ENCODE results near the gene ARHGEF18. TPM values are rescaled to one million over a fixed set of nuclear protein-coding genes. Genes with fewer than 3 reads are reported as not detected.

The ARHGEF18 gene
- total RNA-seq, 1 experiment from 2014 or later: 38.3 TPM

DNA sequence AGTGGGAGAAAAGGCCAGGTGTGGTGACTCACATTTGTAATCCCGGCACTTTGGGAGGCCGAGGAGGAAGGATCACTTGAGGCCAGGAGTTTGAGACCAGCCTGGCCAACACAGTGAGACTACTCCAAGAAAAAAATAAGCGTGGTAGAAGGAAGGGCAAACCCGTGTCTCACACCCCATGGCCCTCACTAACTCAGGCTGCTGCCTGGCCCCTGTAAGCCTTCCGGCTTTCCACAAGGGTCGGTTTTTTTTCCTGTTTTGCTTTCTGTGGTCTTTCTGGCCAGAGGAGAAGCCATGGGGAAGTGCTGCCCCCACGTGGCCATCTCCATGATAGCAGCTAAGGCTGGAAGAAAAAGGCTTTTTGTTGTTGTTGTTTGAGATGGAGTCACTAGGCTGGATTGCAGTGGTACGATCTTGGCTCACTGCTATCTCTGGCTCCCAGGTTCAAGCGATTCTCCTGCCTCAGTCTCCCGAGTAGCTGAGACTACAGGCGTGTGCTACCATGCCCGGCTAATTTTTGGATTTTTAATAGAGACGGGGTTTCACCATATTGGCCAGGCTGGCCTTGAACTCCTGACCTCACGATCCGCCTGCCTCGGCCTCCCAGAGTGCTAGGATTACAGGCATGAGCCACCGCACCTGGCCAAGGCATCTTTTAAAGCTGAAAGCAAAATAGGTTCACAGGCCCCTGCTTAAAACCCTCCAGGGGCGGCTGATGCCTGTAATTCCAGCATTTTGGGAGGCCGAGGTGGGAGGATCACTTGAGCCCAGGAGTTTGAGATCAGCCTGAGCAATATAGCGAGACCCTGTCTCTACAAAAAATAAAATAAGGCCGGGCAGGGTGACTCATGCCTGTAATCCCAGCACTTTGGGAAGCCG is 7.5 kb upstream of the ARHGEF18 start:
- Mint-ChIP-seq H3K9me3 (no peaks in the 10 kb centered on the region; a peak in 1 of 5 replicates), H3K27ac (peak overlapping the region in 1 of 3 experiments; percentile 65; a peak in 2 of 7 replicates), H3K27me3 (ENCODE audit: low read depth) (peaks cover 2% of the 10 kb centered on the region; the same call in 1 of the 2 replicates), H3K36me3 (ENCODE audit: insufficient read depth in 1 of 3, low read depth in 3 of 3) (no peaks in the 10 kb centered on the region), H3K4me3 (no peak overlapping the region; a peak in 1 of 5 replicates), H3K4me1 (peaks cover 3% of the 10 kb centered on the region in 2 experiments; a peak in 3 of 4 replicates)
- H3K27me3 ChIP-seq (ENCODE audit: insufficient read depth, low read length): no peaks in the 10 kb centered on the region
- no peak overlapping the region for H2BK15ac ChIP-seq (ENCODE audit: low read depth, low read length)
- H3K4me2 ChIP-seq (ENCODE audit: insufficient read depth, insufficient read length, low read length): no peak overlapping the region
- TF ChIP-seq, protein P1, sequence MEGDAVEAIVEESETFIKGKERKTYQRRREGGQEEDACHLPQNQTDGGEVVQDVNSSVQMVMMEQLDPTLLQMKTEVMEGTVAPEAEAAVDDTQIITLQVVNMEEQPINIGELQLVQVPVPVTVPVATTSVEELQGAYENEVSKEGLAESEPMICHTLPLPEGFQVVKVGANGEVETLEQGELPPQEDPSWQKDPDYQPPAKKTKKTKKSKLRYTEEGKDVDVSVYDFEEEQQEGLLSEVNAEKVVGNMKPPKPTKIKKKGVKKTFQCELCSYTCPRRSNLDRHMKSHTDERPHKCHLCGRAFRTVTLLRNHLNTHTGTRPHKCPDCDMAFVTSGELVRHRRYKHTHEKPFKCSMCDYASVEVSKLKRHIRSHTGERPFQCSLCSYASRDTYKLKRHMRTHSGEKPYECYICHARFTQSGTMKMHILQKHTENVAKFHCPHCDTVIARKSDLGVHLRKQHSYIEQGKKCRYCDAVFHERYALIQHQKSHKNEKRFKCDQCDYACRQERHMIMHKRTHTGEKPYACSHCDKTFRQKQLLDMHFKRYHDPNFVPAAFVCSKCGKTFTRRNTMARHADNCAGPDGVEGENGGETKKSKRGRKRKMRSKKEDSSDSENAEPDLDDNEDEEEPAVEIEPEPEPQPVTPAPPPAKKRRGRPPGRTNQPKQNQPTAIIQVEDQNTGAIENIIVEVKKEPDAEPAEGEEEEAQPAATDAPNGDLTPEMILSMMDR (conservative IDR thresholded peaks at IDR 0.05): peak; percentile 97
- H3K9ac ChIP-seq (ENCODE audit: extremely low read depth, insufficient read length, low read length): no peak overlapping the region
- no peak overlapping the region for H2BK120ac ChIP-seq (ENCODE audit: low read depth, low read length, poor library complexity, severe bottlenecking)
- no peaks in the 10 kb centered on the region for H3K9me3 ChIP-seq (ENCODE audit: control insufficient read depth, low read depth, low read length)
- H3K4ac ChIP-seq (ENCODE audit: low read depth, low read length): no peak overlapping the region
- no peak overlapping the region for H3K18ac ChIP-seq (ENCODE audit: insufficient read length, low read depth, low read length)
- H3K4me1 ChIP-seq (ENCODE audit: insufficient read depth, low read length): no peaks in the 10 kb centered on the region
- no peaks in the 10 kb centered on the region for H3K23me2 ChIP-seq (ENCODE audit: insufficient read length, low read depth, low read length, poor library complexity, severe bottlenecking)
- WGBS (ENCODE audit: extremely low coverage, insufficient read length, low lambda C conversion rate): no CpG with 5 or more reads among the region's 22 CpGs
- H2AK5ac ChIP-seq (ENCODE audit: insufficient read length, low read length): no peak overlapping the region
- no peak overlapping the region for H2BK12ac ChIP-seq (ENCODE audit: insufficient read length, low read depth, low read length)
- H3K79me2 ChIP-seq (ENCODE audit: insufficient read depth, low read length): no peaks in the 10 kb centered on the region
- no peak overlapping the region for H3T11ph ChIP-seq (ENCODE audit: low read length)
- no peak overlapping the region for H2BK5ac ChIP-seq (ENCODE audit: insufficient read length, low read length)
- H3K23ac ChIP-seq (ENCODE audit: insufficient read length, low read depth, low read length): no peak overlapping the region
- no peaks in the 10 kb centered on the region for H4K20me1 ChIP-seq (ENCODE audit: control insufficient read depth, insufficient read depth, insufficient read length)
- no peak overlapping the region for H3K14ac ChIP-seq (ENCODE audit: insufficient read depth, low read length)
- no peak overlapping the region for H4K5ac ChIP-seq (ENCODE audit: insufficient read length, low read depth, low read length)
- peak; percentile 89 for DNase-seq
- no peak overlapping the region for H2BK20ac ChIP-seq (ENCODE audit: low read depth, low read length, poor library complexity, severe bottlenecking)
- H4K8ac ChIP-seq (replicated peaks; ENCODE audit: insufficient read length, low read depth, low read length): no peak overlapping the region
- no peaks in the 10 kb centered on the region for H3K79me1 ChIP-seq (ENCODE audit: insufficient read depth, low read depth, low read length, poor library complexity, severe bottlenecking)
- H3K27ac ChIP-seq (ENCODE audit: insufficient read length, low read depth, low read length): no peak overlapping the region
- H2AFZ ChIP-seq (ENCODE audit: low read length): no peak overlapping the region
- H3K56ac ChIP-seq (ENCODE audit: insufficient read length, low read depth, low read length): no peak overlapping the region
- no peak overlapping the region for H4K91ac ChIP-seq (ENCODE audit: insufficient read length, low read depth, low read length)

Data from H9 (cell line).